Forelimb muscle (tissue), 1 donor: ENCODE measurements around the gene NELL1. TPM values are rescaled to one million over a fixed set of nuclear protein-coding genes. Genes with fewer than 3 reads are reported as not detected.
A peak's percentile ranks its signal among the peaks of the same experiment; 100 is the strongest.

Source experiments
- DNase-seq: peaks from one replicate; pipeline ENCODE4 v3.0.0-alpha.2; 2013; ENCODE audit warnings: low read depth
- polyA plus RNA-seq: library from polyadenylated mRNA; unstranded; fragments of 120-200 nt; gene quantifications from one replicate; pipeline ENCODE4 v1.2.1, GENCODE V29; 2013; ENCODE audit not compliant: insufficient read length

NELL1 gene
- polyA plus RNA-seq, 1 donor, result 5.1 TPM

DNA sequence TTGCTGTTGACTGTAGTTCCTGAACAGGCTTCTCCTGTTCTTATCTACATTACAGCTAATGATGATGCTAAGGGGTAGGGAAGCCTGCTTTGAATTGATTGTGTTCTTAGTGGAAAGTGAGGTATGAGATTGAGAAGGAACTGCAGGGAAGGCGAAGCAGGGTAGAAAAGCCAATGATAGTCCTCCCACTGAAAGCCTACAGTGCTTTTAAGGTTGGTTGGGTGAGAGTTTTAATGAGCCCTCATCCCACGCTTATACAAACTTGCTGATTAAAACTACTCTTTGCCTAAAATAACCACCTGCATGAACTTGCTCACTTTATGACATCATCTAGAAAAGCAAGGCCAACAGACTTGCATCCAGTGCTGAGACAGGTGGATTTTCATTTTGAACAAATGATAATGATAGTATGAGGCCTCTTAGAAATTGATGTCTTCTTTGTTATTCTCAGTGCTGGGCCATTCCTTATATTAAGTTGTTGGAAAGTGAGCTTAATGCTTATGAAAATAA is 891.1 kb downstream of the NELL1 start:
- no peak for DNase-seq

DNA sequence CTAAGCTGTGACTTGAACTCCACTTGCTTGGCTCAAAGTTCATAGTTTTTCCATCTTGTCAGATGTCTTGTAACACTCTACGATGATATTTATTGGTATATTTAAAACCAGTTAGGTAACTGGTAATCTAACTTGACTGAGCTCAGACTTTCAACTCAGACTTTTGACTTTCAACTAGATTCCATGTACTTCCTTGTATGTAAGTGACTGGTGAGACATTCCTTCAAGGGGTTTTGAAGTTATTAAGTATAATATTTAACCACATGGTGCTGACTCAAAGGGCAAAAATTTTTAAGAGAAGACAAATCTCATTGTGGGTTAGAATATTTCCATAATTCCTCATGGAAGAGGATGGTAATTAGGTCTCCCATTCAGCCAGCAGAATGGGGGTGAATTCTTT is 892.2 kb downstream of the NELL1 start:
- no peak for DNase-seq

DNA sequence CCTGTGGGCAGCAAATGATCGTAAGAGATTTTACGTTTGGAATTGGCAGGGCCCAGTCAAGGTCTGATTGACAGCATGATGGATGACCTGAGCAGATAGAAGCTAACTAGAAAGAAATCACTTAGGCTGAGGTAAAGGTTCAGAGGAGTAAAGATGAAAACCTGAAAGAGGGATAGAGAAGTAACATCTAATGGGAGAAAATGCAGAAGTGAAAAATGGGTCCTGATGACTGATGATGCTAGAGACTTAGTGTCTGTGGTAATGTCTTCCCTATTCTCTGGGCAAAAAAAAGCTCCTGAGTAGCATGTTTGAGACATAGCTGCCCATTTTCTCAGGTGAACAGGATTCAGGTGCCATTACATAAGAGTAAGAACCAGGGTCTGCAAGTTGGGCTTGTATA is 894.7 kb downstream of the NELL1 start:
- DNase-seq, result no peak

DNA sequence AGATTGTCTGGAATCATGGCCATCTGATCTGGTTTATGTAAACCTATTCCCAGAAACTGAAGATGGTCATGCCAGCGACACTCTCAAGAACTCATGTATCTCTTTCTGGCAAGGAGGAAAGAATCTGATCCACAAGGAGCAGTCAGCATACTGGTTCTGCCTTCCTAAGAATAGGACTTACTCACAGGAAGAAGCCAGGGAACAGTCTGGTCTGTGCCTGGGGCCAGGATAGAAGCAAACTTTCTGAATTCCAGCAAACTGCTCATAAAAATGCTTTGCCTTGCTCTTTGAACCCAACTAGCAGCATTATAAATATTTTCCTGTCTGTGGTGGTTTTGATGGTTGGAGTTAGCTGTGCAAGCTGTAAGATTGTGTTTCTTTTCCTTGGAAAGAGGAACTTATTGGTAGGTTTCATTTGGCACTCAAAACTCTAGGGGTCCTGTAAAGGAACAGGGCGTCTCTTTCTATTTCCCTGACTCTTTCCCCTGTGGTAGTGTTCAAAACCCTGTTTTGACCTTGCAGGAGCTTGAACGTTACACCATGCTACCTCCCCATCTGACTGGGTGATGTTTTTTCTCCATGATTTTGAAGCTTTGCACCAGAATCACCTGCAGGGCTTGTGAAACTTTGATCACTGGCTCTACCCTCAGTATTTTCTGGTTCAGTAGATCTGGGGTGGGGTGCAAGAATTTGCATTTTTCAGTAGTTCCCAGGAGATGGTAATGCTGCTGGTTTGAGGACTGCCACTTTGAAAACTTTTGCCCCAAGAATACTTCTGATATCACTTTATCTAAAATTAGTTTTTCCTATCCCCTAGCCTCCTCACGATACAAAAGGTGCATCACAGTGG is 895.7 kb downstream of the NELL1 start:
- DNase-seq, result no peak

DNA sequence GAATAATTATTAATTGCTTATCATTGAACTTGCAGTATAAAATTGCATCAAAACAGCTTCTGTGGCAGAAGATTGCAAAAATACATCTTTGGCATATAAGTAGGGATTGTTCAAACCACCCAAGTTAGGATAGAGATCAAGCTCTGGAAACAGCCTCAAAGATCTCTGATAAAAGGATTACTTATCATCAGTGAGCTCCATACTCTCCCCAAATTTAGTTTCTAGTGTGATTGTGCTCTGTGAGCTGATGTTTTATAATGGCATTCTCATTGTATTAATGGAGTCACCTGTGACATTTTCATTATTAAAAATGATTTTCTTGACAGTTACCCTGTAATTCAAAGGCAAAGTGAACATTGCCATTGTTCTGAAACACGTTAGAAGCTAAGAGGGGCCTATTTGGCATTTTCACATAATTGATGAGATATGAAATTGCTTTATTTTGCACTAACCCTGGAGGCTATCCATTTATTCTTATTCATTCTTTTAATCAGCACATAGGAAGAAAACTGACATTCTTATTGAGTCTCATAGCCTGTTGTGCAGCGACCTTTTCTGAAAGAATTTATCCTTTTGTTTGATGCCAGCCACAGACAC is 897.2 kb downstream of the NELL1 start:
- DNase-seq, result no peak

DNA sequence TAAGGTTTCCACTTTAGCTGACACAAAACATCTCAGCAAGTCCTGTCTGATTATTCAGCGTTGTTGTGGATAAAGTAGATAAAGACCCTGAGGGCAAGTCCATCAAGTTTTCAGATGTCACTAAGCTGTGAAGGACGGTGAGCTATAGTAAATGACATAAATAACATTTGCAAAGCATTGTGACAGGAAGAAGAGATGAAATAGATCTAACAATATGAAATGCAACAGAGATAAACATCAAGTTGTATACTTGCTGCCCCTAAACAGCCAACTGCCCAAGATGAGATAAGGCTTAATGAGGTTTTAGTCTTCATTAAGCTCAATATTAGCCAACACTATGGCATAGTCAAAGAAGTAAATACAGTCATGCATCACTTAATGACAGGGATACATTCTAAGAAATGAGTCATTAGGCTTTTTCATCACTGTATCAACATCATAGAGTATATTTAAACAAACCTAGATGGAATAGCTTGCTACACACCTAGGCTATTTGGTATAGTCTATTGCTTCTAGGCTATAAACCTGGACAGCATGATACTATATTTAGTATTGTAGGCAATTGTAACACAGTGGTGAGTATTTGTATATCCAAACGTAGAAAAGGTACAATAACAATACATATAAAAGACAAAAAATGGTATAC is 898.4 kb downstream of the NELL1 start:
- DNase-seq, result no peak

DNA sequence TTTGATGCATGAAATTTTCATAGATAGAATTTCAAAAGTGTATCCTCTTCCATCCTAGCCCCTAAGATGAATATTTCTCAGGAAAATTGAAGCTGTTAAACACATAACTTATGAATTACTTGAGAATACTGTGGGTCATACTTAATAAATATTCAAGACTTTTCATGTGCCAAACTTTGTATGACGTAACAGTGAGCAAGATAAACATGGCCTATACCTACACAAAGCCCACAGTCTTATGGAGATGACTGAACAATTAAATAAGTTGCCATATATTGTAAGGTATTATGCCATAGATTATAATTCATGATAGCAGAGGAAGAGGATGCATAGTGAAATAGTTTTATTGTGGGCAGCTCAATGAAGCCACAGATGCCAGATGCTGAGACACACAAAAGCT is 902.8 kb downstream of the NELL1 start:
- DNase-seq, result no peak

DNA sequence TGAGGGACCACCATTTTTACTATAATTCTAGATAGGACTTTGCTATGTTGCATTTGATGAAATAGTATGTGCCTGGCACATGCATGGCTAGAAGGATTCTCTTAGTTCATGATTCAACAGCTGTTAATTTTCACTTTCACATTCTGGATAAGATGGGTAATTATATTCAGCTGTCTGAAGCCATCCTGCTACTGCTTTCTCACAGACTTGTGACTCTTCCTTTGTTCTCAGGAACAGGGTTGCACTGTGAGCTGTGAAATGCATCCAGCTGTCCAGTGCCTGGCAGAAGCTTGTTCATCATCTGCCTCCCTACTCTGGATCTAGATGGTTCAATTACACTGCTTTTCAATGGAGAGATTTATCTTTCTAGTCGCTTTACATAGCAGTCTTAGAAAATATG is 913.4 kb downstream of the NELL1 start:
- no peak for DNase-seq

DNA sequence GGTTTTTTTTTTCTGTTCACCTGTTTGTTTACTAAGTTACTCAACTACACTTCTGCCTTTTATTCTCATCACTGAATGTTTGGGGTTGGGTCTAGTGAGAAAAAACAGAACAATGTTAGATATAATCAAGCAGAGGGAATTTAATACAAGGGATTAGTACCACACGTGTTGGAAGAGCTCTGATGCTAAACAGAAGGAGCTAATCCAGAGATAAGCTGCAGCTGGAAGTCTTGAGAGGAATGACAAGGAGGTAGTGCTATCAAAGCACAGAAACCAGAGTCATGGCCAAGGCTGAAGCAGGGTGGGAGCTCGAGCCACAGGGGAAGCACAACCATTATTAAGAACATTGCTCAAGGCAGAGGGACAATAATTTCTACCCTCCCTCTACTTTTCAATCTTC is 919.4 kb downstream of the NELL1 start:
- no peak for DNase-seq

DNA sequence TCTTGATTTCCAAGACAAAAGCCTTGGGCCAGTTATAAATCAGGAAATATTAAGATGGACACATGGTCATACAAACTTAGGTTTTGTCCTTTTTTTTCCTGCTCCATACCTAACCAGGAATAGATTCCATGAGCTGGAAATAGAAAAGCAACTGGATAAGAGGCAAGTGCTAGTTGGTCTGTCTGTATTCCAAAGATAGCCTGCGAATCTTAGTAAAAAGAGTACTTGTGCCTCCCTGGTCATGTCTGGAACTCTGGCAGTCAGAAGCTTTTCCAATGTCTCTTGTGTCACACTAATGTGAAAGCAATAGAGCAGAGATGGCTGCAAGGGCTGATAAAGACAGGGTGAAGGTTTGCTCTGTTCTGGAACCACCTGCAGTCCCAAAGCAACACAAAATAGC is 933.3 kb downstream of the NELL1 start:
- DNase-seq, result no peak

DNA sequence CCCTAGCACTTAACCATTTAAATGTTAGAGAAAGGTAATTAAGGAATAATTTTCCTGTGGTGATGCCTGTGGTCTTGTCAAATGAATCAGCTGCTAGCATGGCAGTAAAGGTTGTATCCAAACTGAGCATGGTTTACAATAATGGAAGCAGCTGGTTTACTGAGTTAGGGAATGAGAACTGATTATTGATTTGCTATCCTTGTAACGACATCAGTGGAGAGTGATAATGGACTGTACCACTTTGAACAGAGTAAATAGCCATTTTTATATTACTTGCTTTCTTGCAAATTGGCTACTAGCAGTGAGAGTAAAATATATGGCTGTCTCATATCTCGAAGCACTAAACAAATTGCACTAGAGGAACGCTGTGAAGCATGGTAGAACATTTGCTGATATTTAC is 934.5 kb downstream of the NELL1 start:
- no peak for DNase-seq

DNA sequence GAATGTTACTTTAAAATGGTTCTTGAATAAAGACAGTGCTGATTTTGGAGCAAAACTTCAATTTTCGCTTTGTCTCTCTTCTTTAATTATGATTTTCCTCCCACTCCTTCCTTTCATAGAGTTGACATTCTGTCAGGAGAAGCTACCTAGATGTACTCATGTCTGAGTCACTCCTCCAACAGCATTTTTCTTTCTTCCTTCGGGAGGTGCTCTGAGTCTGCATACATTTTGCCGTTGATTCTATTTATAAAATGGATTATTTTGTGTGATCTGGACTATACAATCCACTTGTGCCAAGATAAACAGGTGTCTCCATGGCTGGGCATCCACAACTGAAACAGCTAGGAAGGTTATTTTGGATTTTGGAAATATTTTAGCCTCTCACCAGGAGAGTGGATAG is 935.2 kb downstream of the NELL1 start:
- no peak for DNase-seq

DNA sequence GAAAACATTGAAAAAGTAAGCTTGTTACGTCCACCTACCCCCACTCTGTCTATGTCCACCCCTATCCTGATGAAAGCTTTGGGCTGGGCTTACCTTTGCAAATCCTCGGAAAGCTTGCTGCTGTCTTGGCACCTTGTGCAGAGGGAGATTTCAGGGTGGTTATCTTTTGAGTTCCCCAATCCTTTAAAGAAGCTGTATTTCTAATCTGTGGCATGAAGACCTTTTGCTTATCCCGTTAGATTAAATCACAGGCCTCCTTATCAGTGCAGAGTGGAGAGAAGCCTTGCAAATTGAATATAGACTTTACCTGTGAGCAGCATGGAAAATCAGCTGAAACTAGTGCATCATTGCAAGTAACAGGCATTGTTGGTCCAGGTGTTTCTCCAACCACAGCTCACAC is 942.9 kb downstream of the NELL1 start:
- DNase-seq, result no peak

DNA sequence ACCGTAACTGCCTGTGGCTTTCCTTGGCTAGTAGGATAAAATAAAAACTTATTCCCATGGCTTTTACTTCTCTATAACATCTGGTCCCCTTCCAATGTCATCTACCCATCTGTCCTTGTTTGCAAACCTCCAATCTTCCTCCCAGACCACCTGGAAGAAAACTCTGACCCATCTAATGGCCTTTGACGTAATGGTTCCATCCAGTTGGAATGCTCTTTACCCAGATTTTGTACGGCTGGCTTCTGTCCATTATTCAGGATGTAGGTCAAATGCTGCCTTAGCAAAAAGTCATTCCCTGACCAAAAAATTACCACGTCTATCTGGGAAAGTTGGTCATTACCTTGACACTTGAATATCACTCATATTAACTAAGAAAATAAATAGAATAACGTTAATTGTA is 945.6 kb downstream of the NELL1 start:
- DNase-seq, result no peak

DNA sequence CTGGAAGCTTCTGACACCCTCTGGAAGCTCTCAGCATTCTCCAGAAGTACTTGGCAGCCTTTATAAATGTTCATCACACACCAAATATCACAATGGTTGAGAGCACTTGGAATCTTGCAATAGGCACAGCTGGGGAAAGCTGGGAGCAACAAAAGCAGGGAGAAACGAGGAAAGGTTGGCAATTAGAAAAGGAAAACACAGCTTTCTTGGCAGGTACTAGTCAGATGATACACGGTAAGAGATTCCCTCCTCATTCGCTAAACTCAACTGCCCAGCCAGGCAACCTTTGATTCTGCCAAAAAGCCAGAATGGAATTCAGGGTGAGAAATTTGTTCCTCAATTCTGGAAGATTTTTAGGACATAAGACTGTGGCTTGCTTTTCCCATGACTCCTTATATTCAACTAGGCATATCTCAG is 946.6 kb downstream of the NELL1 start:
- peak; percentile 70 for DNase-seq

DNA sequence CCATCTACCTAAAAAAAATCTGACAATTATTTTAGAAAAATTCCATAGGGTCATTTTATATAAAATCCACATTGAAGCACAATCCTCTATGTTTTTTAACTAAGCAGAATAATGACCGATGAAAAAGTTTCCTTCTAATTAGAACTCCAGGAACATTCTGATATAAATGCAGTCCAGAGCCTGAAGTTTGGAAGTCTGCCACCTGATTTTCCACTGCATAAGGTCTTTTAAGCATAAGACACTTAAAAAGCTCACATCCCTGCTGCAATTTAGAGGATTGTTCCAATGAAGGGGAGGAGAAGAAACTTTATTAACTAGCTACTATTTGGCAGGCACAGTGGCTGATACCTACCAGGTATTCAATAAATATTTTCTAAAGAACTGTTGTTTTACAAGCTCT is 953.2 kb downstream of the NELL1 start:
- no peak for DNase-seq

DNA sequence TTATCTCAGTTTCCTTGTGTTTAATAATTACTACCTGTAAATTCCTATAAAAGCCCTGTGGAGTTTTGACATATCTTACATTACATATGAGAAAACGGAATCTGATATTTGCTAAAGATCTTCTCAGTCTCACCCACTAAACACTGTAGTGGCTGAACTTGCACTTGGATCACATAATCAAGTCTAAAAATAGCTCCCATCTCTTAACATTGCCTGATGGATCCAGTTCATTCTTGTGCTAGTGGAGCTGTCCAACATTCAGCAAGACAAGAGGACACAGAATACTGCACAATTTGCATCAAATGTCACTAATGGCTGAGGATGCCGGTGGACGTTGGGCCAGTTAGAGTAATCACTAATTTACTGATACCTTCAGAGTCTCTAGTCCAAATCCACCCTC is 953.6 kb downstream of the NELL1 start:
- no peak for DNase-seq

Other genes starting within 250 kb of the NELL1 start
- gene SLC6A5, start 70.0 kb upstream of the NELL1 start, polyA plus RNA-seq, result not detected